ENCODE results near the gene C6orf15.
A peak's percentile ranks its signal among the peaks of the same experiment; 100 is the strongest.
"Not testable (repeated sequence)": the region's sequence is repeated elsewhere in the genome, so short reads cannot be mapped to it uniquely, and the experiment has no call there.

Gene C6orf15

GRCh38 chr6:31075528-31075927, 36.8 kb downstream of the C6orf15 start:
- Mint-ChIP-seq H3K4me1 (peaks cover 9% of the 10 kb centered on the region), H3K27me3 (peaks cover 8% of the 10 kb centered on the region), H3K9me3 (no peaks in the 10 kb centered on the region), H3K4me3 (no peak overlapping the region), H3K36me3 (no peaks in the 10 kb centered on the region), H3K27ac (no peak overlapping the region)
- ATAC-seq = no peak

GRCh38 chr6:31074401-31074800, 38.0 kb downstream of the C6orf15 start:
- H3K4me1 Mint-ChIP-seq = peaks cover 1% of the 10 kb centered on the region
- no peak overlapping the region for H3K27ac Mint-ChIP-seq
- no peak for ATAC-seq
- H3K4me3 Mint-ChIP-seq = no peak overlapping the region
- no peaks in the 10 kb centered on the region for H3K9me3 Mint-ChIP-seq
- no peaks in the 10 kb centered on the region for H3K27me3 Mint-ChIP-seq
- no peaks in the 10 kb centered on the region for H3K36me3 Mint-ChIP-seq

- Mint-ChIP-seq H3K27me3 (no peaks in the 10 kb centered on the region), H3K27ac (no peak overlapping the region), H3K4me3 (no peak overlapping the region), H3K4me1 (peaks cover 7% of the 10 kb centered on the region), H3K9me3 (no peaks in the 10 kb centered on the region), H3K36me3 (no peaks in the 10 kb centered on the region)
- no peak for ATAC-seq
Observed at GRCh38 chr6:31070711-31071197, 41.6 kb downstream of the C6orf15 start.

- no peaks in the 10 kb centered on the region for H3K36me3 Mint-ChIP-seq
- H3K4me3 Mint-ChIP-seq = no peak overlapping the region
- peaks cover 7% of the 10 kb centered on the region for H3K4me1 Mint-ChIP-seq
- H3K27ac Mint-ChIP-seq = no peak overlapping the region
- peak; percentile 89 for ATAC-seq
- H3K9me3 Mint-ChIP-seq = no peaks in the 10 kb centered on the region
- H3K27me3 Mint-ChIP-seq = no peaks in the 10 kb centered on the region
Observed at GRCh38 chr6:31068669-31069340, 43.6 kb downstream of the C6orf15 start.

- not testable (repeated sequence) for H3K9me3 Mint-ChIP-seq, H3K4me3 Mint-ChIP-seq, H3K4me1 Mint-ChIP-seq, H3K27ac Mint-ChIP-seq, H3K36me3 Mint-ChIP-seq, ATAC-seq, H3K27me3 Mint-ChIP-seq
Observed at GRCh38 chr6:31067891-31068668, 44.3 kb downstream of the C6orf15 start.

- H3K4me1 Mint-ChIP-seq, H3K27ac Mint-ChIP-seq, ATAC-seq, H3K4me3 Mint-ChIP-seq, H3K36me3 Mint-ChIP-seq, H3K9me3 Mint-ChIP-seq, H3K27me3 Mint-ChIP-seq: not testable (repeated sequence)
Observed at GRCh38 chr6:31067028-31067427, 45.3 kb downstream of the C6orf15 start.

GRCh38 chr6:31065556-31065955, 46.8 kb downstream of the C6orf15 start:
- peaks cover 7% of the 10 kb centered on the region for H3K4me1 Mint-ChIP-seq
- H3K27me3 Mint-ChIP-seq = peaks cover 11% of the 10 kb centered on the region
- H3K9me3 Mint-ChIP-seq = no peaks in the 10 kb centered on the region
- H3K4me3 Mint-ChIP-seq = no peak overlapping the region
- no peak overlapping the region for H3K27ac Mint-ChIP-seq
- H3K36me3 Mint-ChIP-seq = no peaks in the 10 kb centered on the region
- ATAC-seq = no peak

GRCh38 chr6:31063906-31064435, 48.4 kb downstream of the C6orf15 start:
- no peaks in the 10 kb centered on the region for H3K9me3 Mint-ChIP-seq
- ATAC-seq = no peak
- H3K4me3 Mint-ChIP-seq = no peak overlapping the region
- no peaks in the 10 kb centered on the region for H3K36me3 Mint-ChIP-seq
- H3K4me1 Mint-ChIP-seq = peaks cover 6% of the 10 kb centered on the region
- peaks cover 11% of the 10 kb centered on the region for H3K27me3 Mint-ChIP-seq
- H3K27ac Mint-ChIP-seq = no peak overlapping the region

All from stimulated activated memory B cell treated with anti-CD40 and anti-IgM and Interleukin-4, amounts not matched to agents 10 μg/mL and 1 μg/mL and 100 μg/mL, for 72 hours (primary cell).